K562 (cell line): Measurements from ENCODE around the gene ABLIM2. TPM values are rescaled to one million over a fixed set of nuclear protein-coding genes. Genes with fewer than 3 reads are reported as not detected.

Experiments
- ATAC-seq: fragments of 200-7000 bp; cut with Tn5 transposase; 3 replicates; pipeline ENCODE4 v1.9.1; 2020; ENCODE audit warnings: moderate library complexity
- BruUV-seq: library from RNA; stranded (reverse); fragments of 400-500 nt; replicated peaks from 2 replicates; lab custom pipeline; 2021; lab: Mats Ljungman, UMichigan
- CTCF ChIA-PET: fragments of 300-600 bp; formaldehyde crosslinking; extraction: SDS; loops from one replicate; lab custom pipeline; 2021; ENCODE audit warnings: low intra/inter-chr PET ratio; lab: Yijun Ruan, JAX
- POLR2A ChIA-PET: fragments of 300-600, 350-650 bp; sonication (Branson Sonifier 250); formaldehyde crosslinking; extraction: SDS; loops from one replicate; lab custom pipeline; 2021; ENCODE audit warnings: antibody characterized with exemption, inconsistent platforms; lab: Yijun Ruan, JAX
- DNase-seq, 4 experiments: peaks; one replicate each; pipeline versions ENCODE4 v3.0.0 to v3.0.0-alpha.2; 2011 to 2018; ENCODE audit warnings: low spot score in 3 of 4, mixed read lengths in 3 of 4; ENCODE audit errors: extremely low read depth in 1 of 4
- FAIRE-seq: peaks from 2 replicates; lab custom pipeline; 2011; peaks lifted over from hg19 to GRCh38; lab: Jason Lieb, UNC
- H2AFZ ChIP-seq: 2 replicates; pipeline ENCODE4 v1.6.0; 2011; ENCODE audit warnings: low read depth, low read length, control low read depth, inconsistent platforms
- H3K27ac ChIP-seq: fragments of 200-600 bp; 3 replicates; pipeline ENCODE4 v1.8.0; 2011; ENCODE audit warnings: low read depth, mild to moderate bottlenecking, control low read depth, inconsistent platforms, low read length, moderate library complexity, mixed read lengths; ENCODE audit errors: extremely low read depth
- H3K27me3 ChIP-seq, 2 experiments: fragments of 300-600 bp in 1 of 2; 2 replicates in 1 of 2; 3 replicates in 1 of 2; pipeline versions ENCODE4 v1.6.0 to v1.8.0; 2011; ENCODE audit warnings: inconsistent platforms in 2 of 2, low read length in 2 of 2, mild to moderate bottlenecking in 1 of 2, mixed read lengths in 1 of 2, moderate library complexity in 1 of 2; ENCODE audit not compliant: control insufficient read depth in 2 of 2, insufficient read depth in 2 of 2
- H3K36me3 ChIP-seq: fragments of 300-600 bp; 3 replicates; pipeline ENCODE4 v1.8.0; 2011; ENCODE audit warnings: mild to moderate bottlenecking, low read length, inconsistent platforms; ENCODE audit not compliant: control insufficient read depth, insufficient read depth
- H3K4me1 ChIP-seq, 2 experiments: fragments of 200-600 bp in 1 of 2; replicated peaks in 1 of 2; 2 replicates in 1 of 2; 3 replicates in 1 of 2; pipeline versions ENCODE4 v1.5.1 to v1.8.0; 2011; ENCODE audit warnings: inconsistent platforms in 2 of 2, low read length in 2 of 2, mild to moderate bottlenecking in 1 of 2, mixed read lengths in 1 of 2, moderate library complexity in 1 of 2; ENCODE audit not compliant: control insufficient read depth in 2 of 2, insufficient read depth in 2 of 2
- H3K4me2 ChIP-seq: 2 replicates; pipeline ENCODE4 v1.6.1; 2011; ENCODE audit warnings: low read length, control low read depth, inconsistent platforms, mixed read lengths; ENCODE audit not compliant: insufficient read depth
- H3K4me3 ChIP-seq: fragments of 200-600 bp; sonication (generic), shearing (Covaris generic); 2 replicates; pipeline ENCODE4 v1.5.1; 2016; ENCODE audit warnings: control low read depth, inconsistent platforms
- H3K79me2 ChIP-seq: fragments of 200-600 bp; 3 replicates; pipeline ENCODE4 v1.8.0; 2011; ENCODE audit warnings: low read length, inconsistent platforms; ENCODE audit not compliant: control insufficient read depth, insufficient read depth
- H3K9ac ChIP-seq, 2 experiments: 2 replicates each; pipeline versions ENCODE4 v1.6.0 to v1.6.1; 2011; ENCODE audit warnings: low read depth in 2 of 2, low read length in 2 of 2, control low read depth in 1 of 2, inconsistent platforms in 1 of 2, mild to moderate bottlenecking in 1 of 2, mixed read lengths in 1 of 2; ENCODE audit not compliant: insufficient read depth in 1 of 2
- H3K9me1 ChIP-seq: one replicate; pipeline ENCODE4 v1.6.0; 2011; ENCODE audit warnings: inconsistent platforms, mild to moderate bottlenecking, low read length, moderate library complexity; ENCODE audit not compliant: control insufficient read depth, insufficient read depth
- H3K9me3 ChIP-seq: replicated peaks from 2 replicates; pipeline ENCODE4 v1.5.1; 2011; ENCODE audit warnings: low read depth, low read length, inconsistent platforms; ENCODE audit not compliant: control insufficient read depth, insufficient read depth
- H4K20me1 ChIP-seq: replicated peaks from 2 replicates; pipeline ENCODE4 v1.6.1; 2011; ENCODE audit warnings: low read length, inconsistent platforms, mixed read lengths; ENCODE audit not compliant: control insufficient read depth, insufficient read depth
- ATF1 ChIP-seq, 2 experiments: fragments of 450-650 bp in 1 of 2; IDR thresholded peaks; 2 replicates each; pipeline ENCODE4 v1.6.1; 2016; ENCODE audit warnings: missing compliant biosample characterization in 1 of 2, missing genetic modification characterization in 1 of 2
- BRCA1 ChIP-seq, 2 experiments: fragments of 450-650 bp in 1 of 2; sonication (generic) in 1 of 2; formaldehyde crosslinking in 1 of 2; IDR thresholded peaks; 2 replicates each; pipeline versions ENCODE4 v1.5.0 to v1.6.1; 2017 to 2020; ENCODE audit warnings: mild to moderate bottlenecking in 1 of 2, missing genetic modification reagents in 1 of 2
- EWSR1 ChIP-seq: fragments of 450-650 bp; IDR thresholded peaks from 2 replicates; pipeline ENCODE4 v1.6.1; 2018; ENCODE audit warnings: borderline replicate concordance, mild to moderate bottlenecking, low read depth, moderate library complexity; ENCODE audit not compliant: partially characterized antibody
- HNRNPL ChIP-seq: fragments of 200-400 bp; formaldehyde crosslinking; IDR thresholded peaks from 2 replicates; pipeline ENCODE4 v1.6.1; 2017; ENCODE audit warnings: low read depth, mild to moderate bottlenecking, low read length
- MNT ChIP-seq, 2 experiments: fragments of 450-650 bp; conservative IDR thresholded peaks; 2 replicates each; pipeline ENCODE4 v1.6.1; 2017; ENCODE audit warnings: mild to moderate bottlenecking in 2 of 2, moderate library complexity in 2 of 2
- NKRF ChIP-seq: fragments of 450-650 bp; IDR thresholded peaks from 2 replicates; pipeline ENCODE4 v1.6.1; 2016; ENCODE audit warnings: borderline replicate concordance
- PRMT5 ChIP-seq: sonication (generic); formaldehyde crosslinking; IDR thresholded peaks from 2 replicates; pipeline ENCODE4 v1.5.0; 2020; ENCODE audit warnings: missing genetic modification reagents
- SMARCE1 ChIP-seq: fragments of 450-650 bp; IDR thresholded peaks from 2 replicates; pipeline ENCODE4 v1.7.1; 2016; ENCODE audit warnings: mild to moderate bottlenecking
- SRSF7 ChIP-seq: fragments of 200-400 bp; formaldehyde crosslinking; optimal IDR thresholded peaks from 2 replicates; pipeline ENCODE3; 2017; ENCODE audit warnings: mild to moderate bottlenecking, low read depth, low read length
- THRA ChIP-seq: fragments of 450-650 bp; IDR thresholded peaks from 2 replicates; pipeline ENCODE4 v1.6.1; 2017; ENCODE audit warnings: mild to moderate bottlenecking, moderate library complexity
- U2AF2 ChIP-seq: fragments of 200-400 bp; formaldehyde crosslinking; optimal IDR thresholded peaks from 2 replicates; pipeline ENCODE3; 2017; ENCODE audit warnings: low read depth, mild to moderate bottlenecking, low read length
- ZNF274 ChIP-seq: IDR thresholded peaks from 2 replicates; pipeline ENCODE4 v1.6.1; 2011; ENCODE audit warnings: low read depth, mild to moderate bottlenecking, low read length, moderate library complexity, borderline replicate concordance
- ZNF764 ChIP-seq: fragments of 250-450 bp; sonication (Bioruptor Pico); IDR thresholded peaks from 2 replicates; pipeline ENCODE4 v1.4.0; 2020; ENCODE audit warnings: low read depth, mild to moderate bottlenecking, moderate library complexity
- WGBS: fragments of 100-300 bp; shearing (Covaris generic); methylation state at CpG from one replicate; pipeline ENCODE4 v1.1.6; 2016; ENCODE audit warnings: low coverage, mixed read lengths; ENCODE audit not compliant: insufficient coverage; ENCODE audit errors: missing lambda C conversion rate; 5-methylcytosine and 5-hydroxymethylcytosine counted together
- in situ Hi-C: fragments of 300-500 bp; cut with MboI; formaldehyde crosslinking; loops from 4 replicates; pipeline ENCODE4 v1.15.0; 2018; ENCODE audit warnings: inconsistent platforms, mixed read lengths
- intact Hi-C: fragments of 100-400 bp; cut with micrococcal nuclease; formaldehyde crosslinking; loops from 2 replicates; pipeline ENCODE4 v1.14.2; 2022
- polyA plus RNA-seq, 8 experiments: library from polyadenylated mRNA; depleted of rRNA in 4 of 8; stranded (reverse) in 5 of 8; unstranded in 3 of 8; fragments of >200 nt; fragmentation: Nextera tagmentation in 2 of 8; fragmentation: Illumina TruSeq in 1 of 8; extraction: Ambion mirVana in 2 of 8; extraction: Trizol in 1 of 8; gene quantifications; 2 replicates each; pipeline versions ENCODE4 v1.2.1 to v1.2.3, GENCODE V29; 2011 to 2014; ENCODE audit warnings: inconsistent platforms in 1 of 8, missing spikeins in 1 of 8
- total RNA-seq, 7 experiments: library from RNA; depleted of rRNA in 6 of 7; stranded (reverse); fragments of >200 nt in 6 of 7; fragmentation: Illumina TruSeq in 2 of 7; extraction: Trizol in 2 of 7; gene quantifications; 2 replicates each; pipeline versions ENCODE4 v1.2.1 to v1.2.3, GENCODE V29; 2011 to 2021; ENCODE audit warnings: low replicate concordance in 1 of 7

ABLIM2 gene
- total and polyA plus RNA-seq, 9 of the 15 experiments (the other 6 are each of a cell fraction or from before 2014, with no cell fraction given) = not detected

GRCh38 chr4:8165374-8165896, 6.8 kb upstream of the ABLIM2 start:
- Histone ChIP-seq H3K9ac (no peak overlapping the region), H3K36me3 (no peaks in the 10 kb centered on the region), H2AFZ (no peak overlapping the region), H3K27ac (no peak overlapping the region), H3K9me3 (peaks cover 6% of the 10 kb centered on the region), H3K4me2 (no peak overlapping the region), H3K27me3 (peaks cover 8 to 44% of the 10 kb centered on the region in 2 experiments; a peak in 4 of 5 replicates), H3K4me3 (no peak overlapping the region)
- no peak for FAIRE-seq
- in situ Hi-C loops = loop anchor here (10.0 kb wide), 1 partner anchor 239 kb away; no protein-coding TSS in a partner anchor
- BruUV-seq = no TSS peak
- 4% methylated on average over 6 of the region's 6 CpGs for WGBS
- TF ChIP-seq EWSR1 (no peak), BRCA1 (IDR thresholded peaks at IDR 0.05) (no peak), BRCA1 (CRISPR knock-in tag; IDR thresholded peaks at IDR 0.05) (no peak), HNRNPL (no peak), THRA (no peak), NKRF (no peak), MNT (conservative IDR thresholded peaks at IDR 0.05) (no peak), SMARCE1 (no peak), SRSF7 (no peak), ZNF764 (CRISPR knock-in tag) (no peak), PRMT5 (CRISPR knock-in tag) (no peak), ATF1 (CRISPR knock-in tag; IDR thresholded peaks at IDR 0.05) (no peak), ATF1 (tag; IDR thresholded peaks at IDR 0.05) (no peak), ZNF274 (no peak), U2AF2 (no peak)
- TF ChIP-seq, all 486 proteins: peak for 0
- no peaks in the 10 kb centered on the region for H3K4me1 ChIP-seq
- ATAC-seq (no peak), DNase-seq (no peak)
- no peaks in the 10 kb centered on the region for H3K79me2 ChIP-seq
- intact Hi-C loops = no loop called here
- POLR2A ChIA-PET = interaction anchor here (0.6 kb wide), 1 partner anchor 1455 kb away, joined by 3 read pairs; no protein-coding TSS in a partner anchor
- CTCF ChIA-PET = no interaction called here
- H4K20me1 ChIP-seq = no peaks in the 10 kb centered on the region; the same call in 1 of the 2 replicates
- no peaks in the 10 kb centered on the region for H3K9me1 ChIP-seq
